ENCODE measurements around the gene TWIST2.

GRCh38 chr2:238817891-238818290 is 30.0 kb upstream of the TWIST2 start:
- TF ChIP-seq, protein P1, sequence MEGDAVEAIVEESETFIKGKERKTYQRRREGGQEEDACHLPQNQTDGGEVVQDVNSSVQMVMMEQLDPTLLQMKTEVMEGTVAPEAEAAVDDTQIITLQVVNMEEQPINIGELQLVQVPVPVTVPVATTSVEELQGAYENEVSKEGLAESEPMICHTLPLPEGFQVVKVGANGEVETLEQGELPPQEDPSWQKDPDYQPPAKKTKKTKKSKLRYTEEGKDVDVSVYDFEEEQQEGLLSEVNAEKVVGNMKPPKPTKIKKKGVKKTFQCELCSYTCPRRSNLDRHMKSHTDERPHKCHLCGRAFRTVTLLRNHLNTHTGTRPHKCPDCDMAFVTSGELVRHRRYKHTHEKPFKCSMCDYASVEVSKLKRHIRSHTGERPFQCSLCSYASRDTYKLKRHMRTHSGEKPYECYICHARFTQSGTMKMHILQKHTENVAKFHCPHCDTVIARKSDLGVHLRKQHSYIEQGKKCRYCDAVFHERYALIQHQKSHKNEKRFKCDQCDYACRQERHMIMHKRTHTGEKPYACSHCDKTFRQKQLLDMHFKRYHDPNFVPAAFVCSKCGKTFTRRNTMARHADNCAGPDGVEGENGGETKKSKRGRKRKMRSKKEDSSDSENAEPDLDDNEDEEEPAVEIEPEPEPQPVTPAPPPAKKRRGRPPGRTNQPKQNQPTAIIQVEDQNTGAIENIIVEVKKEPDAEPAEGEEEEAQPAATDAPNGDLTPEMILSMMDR (IDR thresholded peaks at IDR 0.05; ENCODE audit: poor library complexity, severe bottlenecking) = no peak
- TF ChIP-seq EZH2 (IDR thresholded peaks at IDR 0.05; ENCODE audit: borderline replicate concordance, insufficient read depth, low read length, poor library complexity, severe bottlenecking) (no peak), REST (IDR thresholded peaks at IDR 0.05; ENCODE audit: borderline replicate concordance) (no peak), EP300 (conservative IDR thresholded peaks at IDR 0.05; ENCODE audit: poor library complexity, severe bottlenecking) (no peak), TAF1 (IDR thresholded peaks at IDR 0.05; ENCODE audit: low read depth) (no peak), MXI1 (conservative IDR thresholded peaks at IDR 0.05; ENCODE audit: poor library complexity, severe bottlenecking) (no peak), POLR2AphosphoS5 (IDR thresholded peaks at IDR 0.05) (no peak), RAD21 (conservative IDR thresholded peaks at IDR 0.05) (no peak), SMC3 (conservative IDR thresholded peaks at IDR 0.05; ENCODE audit: poor library complexity) (no peak)

Data from neural cell (in vitro differentiated cells).